HFFc6 (cell line): ENCODE data around the gene CPED1. TPM values are rescaled to one million over a fixed set of nuclear protein-coding genes. Genes with fewer than 3 reads are reported as not detected.

Experiments
- DNase-seq: peaks from one replicate; pipeline ENCODE4 v3.0.0-alpha.2; 2018
- H3K27ac Mint-ChIP-seq: 2 replicates; pipeline ENCODE4 v1.8.0; 2020; ENCODE audit warnings: mild to moderate bottlenecking, mixed read lengths
- H3K27me3 Mint-ChIP-seq: 2 replicates; pipeline ENCODE4 v1.8.0; 2021; ENCODE audit warnings: mild to moderate bottlenecking, moderate library complexity, mixed read lengths; ENCODE audit not compliant: insufficient read depth
- H3K36me3 Mint-ChIP-seq: 2 replicates; pipeline ENCODE4 v1.8.0; 2021; ENCODE audit warnings: low read depth, mixed read lengths
- H3K4me1 Mint-ChIP-seq: 2 replicates; pipeline ENCODE4 v1.8.0; 2020; ENCODE audit warnings: low read depth, mixed read lengths
- H3K4me3 Mint-ChIP-seq: 2 replicates; pipeline ENCODE4 v1.8.0; 2020; ENCODE audit warnings: mild to moderate bottlenecking, moderate library complexity, mixed read lengths
- H3K9me3 Mint-ChIP-seq: 2 replicates; pipeline ENCODE4 v1.8.0; 2020; ENCODE audit warnings: mild to moderate bottlenecking, mixed read lengths
- CTCF ChIP-seq: fragments of 200-600 bp; sonication (generic); IDR thresholded peaks from 2 replicates; pipeline ENCODE4 v1.5.0; 2021; ENCODE audit warnings: antibody characterized with exemption, mild to moderate bottlenecking
- total RNA-seq, 6 experiments: library from RNA; stranded (reverse); fragmentation: NEBNext Ultra II Directional; extraction: Animal tissue kit (Norgen Biotek cat#: 25700); gene quantifications; 2 replicates in 1 of 6; 3 replicates in 5 of 6; pipeline ENCODE4 v1.2.3, GENCODE V29; 2021

Gene CPED1
- total RNA-seq, 6 experiments from 2014 or later = 85.0 to 112 (median 95.9) TPM

- Mint-ChIP-seq H3K36me3 (peaks cover 16% of the 10 kb centered on the region), H3K9me3 (no peaks in the 10 kb centered on the region), H3K4me3 (no peak overlapping the region; the same call in 1 of the 2 replicates), H3K27ac (no peak overlapping the region), H3K27me3 (no peaks in the 10 kb centered on the region), H3K4me1 (peaks cover 63% of the 10 kb centered on the region)
- TF ChIP-seq CTCF = no peak
- no peak for DNase-seq
Observed at GRCh38 chr7:121042195-121042594, 53.7 kb downstream of the CPED1 start.

- no peaks in the 10 kb centered on the region for H3K27me3 Mint-ChIP-seq
- no peak for DNase-seq
- no peak overlapping the region for H3K27ac Mint-ChIP-seq
- H3K4me1 Mint-ChIP-seq = peaks cover 66% of the 10 kb centered on the region
- H3K9me3 Mint-ChIP-seq = no peaks in the 10 kb centered on the region
- no peak for TF ChIP-seq CTCF
- no peak overlapping the region for H3K4me3 Mint-ChIP-seq
- H3K36me3 Mint-ChIP-seq = peaks cover 12% of the 10 kb centered on the region
Observed at GRCh38 chr7:121042899-121043298, 54.4 kb downstream of the CPED1 start.

- Mint-ChIP-seq H3K36me3 (peaks cover 18% of the 10 kb centered on the region), H3K4me1 (peaks cover 68% of the 10 kb centered on the region), H3K4me3 (no peak overlapping the region), H3K27me3 (no peaks in the 10 kb centered on the region), H3K9me3 (no peaks in the 10 kb centered on the region), H3K27ac (no peak overlapping the region)
- no peak for TF ChIP-seq CTCF
- no peak for DNase-seq
Observed at GRCh38 chr7:121043314-121044234, 55.1 kb downstream of the CPED1 start.

DNA sequence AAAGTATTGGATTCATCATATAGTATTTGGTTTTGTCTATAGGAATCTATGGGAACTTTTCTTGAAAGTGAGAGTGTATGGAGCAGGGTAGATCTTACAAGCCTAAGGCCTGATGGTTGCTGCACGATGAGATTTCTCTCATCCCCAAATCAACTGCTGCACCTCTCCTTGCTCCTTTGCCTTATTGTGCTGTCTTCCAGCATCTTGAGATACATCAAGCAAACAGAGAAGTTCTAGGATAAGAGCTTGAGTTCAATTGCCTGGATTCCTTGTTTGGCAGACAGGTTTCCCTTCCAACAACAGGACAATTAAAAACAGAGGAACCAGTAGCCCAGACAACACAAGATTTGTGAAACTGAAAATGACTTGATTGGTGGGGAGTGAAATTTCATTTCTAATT lies 56.6 kb downstream of the CPED1 start:
- Mint-ChIP-seq H3K4me3 (peak overlapping the region; percentile 37; the same call in 1 of the 2 replicates), H3K36me3 (peaks cover 28% of the 10 kb centered on the region), H3K4me1 (peaks cover 71% of the 10 kb centered on the region), H3K9me3 (no peaks in the 10 kb centered on the region), H3K27ac (no peak overlapping the region), H3K27me3 (no peaks in the 10 kb centered on the region)
- no peak for DNase-seq
- no peak for TF ChIP-seq CTCF

- Mint-ChIP-seq H3K36me3 (peaks cover 35% of the 10 kb centered on the region), H3K27ac (no peak overlapping the region), H3K9me3 (no peaks in the 10 kb centered on the region), H3K4me3 (no peak overlapping the region), H3K27me3 (no peaks in the 10 kb centered on the region), H3K4me1 (peaks cover 71% of the 10 kb centered on the region)
- TF ChIP-seq CTCF = no peak
- DNase-seq = no peak
Observed at GRCh38 chr7:121046009-121046408, 57.5 kb downstream of the CPED1 start.
